H1 (cell line): Measurements from ENCODE around the gene ARID1B. TPM values are rescaled to one million over a fixed set of nuclear protein-coding genes. Genes with fewer than 3 reads are reported as not detected.

Experiments used
- CTCF ChIA-PET: fragments of 300-600 bp; sonication (Branson Sonifier 250); formaldehyde crosslinking; loops from one replicate; lab custom pipeline; 2021; ENCODE audit not compliant: partially characterized antibody; lab: Charles Lee
- POLR2A ChIA-PET: fragments of 300-600 bp; sonication (Branson Sonifier 250); formaldehyde crosslinking; loops from one replicate; lab custom pipeline; 2021; ENCODE audit warnings: inconsistent platforms; ENCODE audit not compliant: partially characterized antibody; lab: Charles Lee
- DNase-seq, 2 experiments: peaks; one replicate each; pipeline versions ENCODE4 v3.0.0 to v3.0.0-alpha.2; 2010 to 2022; ENCODE audit warnings: low spot score in 2 of 2, low read depth in 1 of 2, mixed read lengths in 1 of 2
- FAIRE-seq: peaks from 2 replicates; lab custom pipeline; 2011; peaks lifted over from hg19 to GRCh38; lab: Jason Lieb, UNC
- H2AFZ ChIP-seq: 2 replicates; pipeline ENCODE4 v1.8.1; 2012; ENCODE audit warnings: low read length, inconsistent platforms
- H2AK5ac ChIP-seq: 2 replicates; pipeline ENCODE4 v1.6.1; 2013; ENCODE audit warnings: low read depth, low read length
- H2BK120ac ChIP-seq: replicated peaks from 2 replicates; pipeline ENCODE3; 2013; ENCODE audit warnings: low read depth, low read length, inconsistent platforms
- H2BK12ac ChIP-seq: 2 replicates; pipeline ENCODE4 v1.6.1; 2013; ENCODE audit warnings: low read depth, low read length
- H2BK15ac ChIP-seq: 2 replicates; pipeline ENCODE4 v1.6.1; 2013; ENCODE audit warnings: low read length
- H2BK20ac ChIP-seq: 2 replicates; pipeline ENCODE4 v1.6.1; 2013; ENCODE audit warnings: low read length
- H2BK5ac ChIP-seq: 2 replicates; pipeline ENCODE4 v1.6.1; 2013; ENCODE audit warnings: low read depth, low read length
- H3K14ac ChIP-seq: 2 replicates; pipeline ENCODE4 v1.6.1; 2013; ENCODE audit warnings: inconsistent platforms; ENCODE audit not compliant: insufficient read length
- H3K18ac ChIP-seq: 2 replicates; pipeline ENCODE4 v1.6.1; 2013; ENCODE audit warnings: low read length; ENCODE audit errors: extremely low read depth
- H3K23ac ChIP-seq: 2 replicates; pipeline ENCODE4 v1.6.1; 2013; ENCODE audit warnings: inconsistent platforms; ENCODE audit not compliant: insufficient read length
- H3K23me2 ChIP-seq: 2 replicates; pipeline ENCODE4 v1.6.1; 2013; ENCODE audit warnings: low read depth, low read length
- H3K27ac ChIP-seq: 2 replicates; pipeline ENCODE4 v1.6.1; 2011; ENCODE audit warnings: low read depth, low read length, inconsistent platforms
- H3K27me3 ChIP-seq, 4 experiments: replicated peaks in 1 of 4; 1 replicate in 1 of 4; 2 replicates in 3 of 4; pipeline versions ENCODE4 v1.6.1 to v1.8.1; 2011 to 2013; ENCODE audit warnings: low read length in 3 of 4, mild to moderate bottlenecking in 3 of 4, inconsistent platforms in 2 of 4, mixed read lengths in 2 of 4, moderate library complexity in 1 of 4; ENCODE audit not compliant: control insufficient read depth in 3 of 4, insufficient read depth in 3 of 4; ENCODE audit errors: extremely low read depth in 1 of 4
- H3K36me3 ChIP-seq, 4 experiments: 2 replicates each; pipeline versions ENCODE4 v1.6.1 to v1.8.1; 2011 to 2013; ENCODE audit warnings: mild to moderate bottlenecking in 4 of 4, low read length in 3 of 4, moderate library complexity in 2 of 4, control low read depth in 1 of 4, inconsistent platforms in 1 of 4; ENCODE audit not compliant: insufficient read depth in 4 of 4, control insufficient read depth in 2 of 4
- H3K4ac ChIP-seq: replicated peaks from 2 replicates; pipeline ENCODE3; 2013; ENCODE audit warnings: low read length, low read depth, mixed read lengths, inconsistent platforms; ENCODE audit not compliant: insufficient read length
- H3K4me1 ChIP-seq, 4 experiments: replicated peaks in 1 of 4; 1 replicate in 1 of 4; 2 replicates in 3 of 4; pipeline versions ENCODE4 v1.6.1 to v1.8.1; 2011 to 2013; ENCODE audit warnings: low read length in 3 of 4, inconsistent platforms in 2 of 4, mixed read lengths in 1 of 4; ENCODE audit not compliant: insufficient read depth in 4 of 4, control insufficient read depth in 3 of 4
- H3K4me2 ChIP-seq, 2 experiments: 2 replicates each; pipeline versions ENCODE4 v1.6.1 to v1.8.1; 2011 to 2013; ENCODE audit warnings: low read depth in 2 of 2, low read length in 2 of 2, control low read depth in 1 of 2, inconsistent platforms in 1 of 2, mild to moderate bottlenecking in 1 of 2; ENCODE audit not compliant: insufficient read depth in 1 of 2
- H3K4me3 ChIP-seq, 4 experiments: fragments of 200-600, 300-600 bp in 1 of 4; sonication (generic), shearing (Covaris generic), sonication (Bioruptor Twin) in 1 of 4; 2 replicates each; pipeline versions ENCODE4 v1.5.1 to v1.8.1; 2011 to 2016; ENCODE audit warnings: low read length in 4 of 4, low read depth in 3 of 4, control low read depth in 2 of 4, inconsistent platforms in 2 of 4, mild to moderate bottlenecking in 2 of 4, mixed read lengths in 1 of 4, moderate library complexity in 1 of 4; ENCODE audit not compliant: insufficient read depth in 2 of 4; ENCODE audit errors: extremely low read depth in 1 of 4
- H3K56ac ChIP-seq: replicated peaks from 2 replicates; pipeline ENCODE3; 2013; ENCODE audit warnings: low read depth, mild to moderate bottlenecking, mixed read lengths, low read length, inconsistent platforms; ENCODE audit not compliant: insufficient read length
- H3K79me1 ChIP-seq: 2 replicates; pipeline ENCODE4 v1.6.1; 2013; ENCODE audit warnings: low read depth, low read length, control low read depth
- H3K79me2 ChIP-seq, 2 experiments: 2 replicates each; pipeline versions ENCODE4 v1.6.1 to v1.8.1; 2012 to 2013; ENCODE audit warnings: low read length in 2 of 2, mild to moderate bottlenecking in 2 of 2, inconsistent platforms in 1 of 2; ENCODE audit not compliant: insufficient read depth in 2 of 2, control insufficient read depth in 1 of 2
- H3K9ac ChIP-seq, 4 experiments: replicated peaks in 1 of 4; 1 replicate in 1 of 4; 2 replicates in 3 of 4; pipeline versions ENCODE4 v1.6.1 to v1.8.1; 2011 to 2013; ENCODE audit warnings: low read depth in 3 of 4, low read length in 3 of 4, control low read depth in 2 of 4, mild to moderate bottlenecking in 2 of 4, moderate library complexity in 2 of 4, inconsistent platforms in 1 of 4; ENCODE audit errors: extremely low read depth in 1 of 4
- H3K9me3 ChIP-seq, 2 experiments: 2 replicates each; pipeline versions ENCODE4 v1.6.1 to v1.8.1; 2012 to 2013; ENCODE audit warnings: mild to moderate bottlenecking in 2 of 2, moderate library complexity in 2 of 2, control low read depth in 1 of 2, inconsistent platforms in 1 of 2, low read depth in 1 of 2, low read length in 1 of 2, mixed read lengths in 1 of 2; ENCODE audit not compliant: insufficient read depth in 2 of 2
- H4K20me1 ChIP-seq, 2 experiments: replicated peaks in 1 of 2; 2 replicates each; pipeline versions ENCODE3 to v1.8.1; 2011 to 2013; ENCODE audit warnings: inconsistent platforms in 2 of 2, low read length in 2 of 2, mild to moderate bottlenecking in 1 of 2; ENCODE audit not compliant: insufficient read depth in 2 of 2, control insufficient read depth in 1 of 2
- H4K5ac ChIP-seq: 2 replicates; pipeline ENCODE4 v1.6.1; 2013; ENCODE audit warnings: low read length, low read depth, mixed read lengths, inconsistent platforms; ENCODE audit not compliant: insufficient read length
- H4K8ac ChIP-seq: 2 replicates; pipeline ENCODE4 v1.8.0; 2013; ENCODE audit warnings: mild to moderate bottlenecking, moderate library complexity, low read length, inconsistent platforms; ENCODE audit not compliant: insufficient read depth; ENCODE audit errors: extremely low read depth
- H4K91ac ChIP-seq: replicated peaks from 2 replicates; pipeline ENCODE3; 2013; ENCODE audit warnings: low read length, mixed read lengths, inconsistent platforms; ENCODE audit not compliant: insufficient read length
- ASH2L ChIP-seq: fragments of 200-600, 300-600 bp; sonication (generic); IDR thresholded peaks from one replicate; pipeline ENCODE4 v1.7.1; 2017; ENCODE audit warnings: low read length
- ATF3 ChIP-seq: IDR thresholded peaks from 2 replicates; pipeline ENCODE4 v1.6.1; 2011; ENCODE audit warnings: low read depth, mild to moderate bottlenecking, low read length; ENCODE audit not compliant: insufficient read depth
- BACH1 ChIP-seq: IDR thresholded peaks from 2 replicates; pipeline ENCODE4 v1.6.1; 2012; ENCODE audit warnings: low read length, improper control_type of control experiment
- CHD1 ChIP-seq: IDR thresholded peaks from 2 replicates; pipeline ENCODE4 v1.6.1; 2012; ENCODE audit warnings: low read depth, low read length, improper control_type of control experiment
- CHD2 ChIP-seq: IDR thresholded peaks from 2 replicates; pipeline ENCODE4 v1.6.1; 2012; ENCODE audit warnings: low read length, improper control_type of control experiment
- CREB1 ChIP-seq: IDR thresholded peaks from 2 replicates; pipeline ENCODE4 v1.6.1; 2012; ENCODE audit warnings: inconsistent platforms
- CTBP2 ChIP-seq: IDR thresholded peaks from 2 replicates; pipeline ENCODE4 v1.7.0; 2011; ENCODE audit warnings: borderline replicate concordance, mild to moderate bottlenecking, moderate library complexity, mixed read lengths, low read length; ENCODE audit not compliant: insufficient read depth, insufficient read length
- EZH2 ChIP-seq: fragments of 200-600 bp; sonication (generic); IDR thresholded peaks from 2 replicates; pipeline ENCODE4 v1.7.1; 2012; ENCODE audit warnings: low read depth, mild to moderate bottlenecking, moderate library complexity, low read length, inconsistent platforms; ENCODE audit not compliant: severe bottlenecking
- GTF2F1 ChIP-seq: IDR thresholded peaks from 2 replicates; pipeline ENCODE4 v1.6.1; 2012; ENCODE audit warnings: low read depth, low read length, improper control_type of control experiment, borderline replicate concordance
- MAFK ChIP-seq: IDR thresholded peaks from 2 replicates; pipeline ENCODE4 v1.6.1; 2012; ENCODE audit warnings: low read depth, mild to moderate bottlenecking, improper control_type of control experiment, low read length
- PHF8 ChIP-seq: fragments of 200-600 bp; sonication (generic); conservative IDR thresholded peaks from 2 replicates; pipeline ENCODE4 v1.7.1; 2012; ENCODE audit warnings: low read depth, mild to moderate bottlenecking, inconsistent platforms, low read length, moderate library complexity
- RXRA ChIP-seq: IDR thresholded peaks from 2 replicates; pipeline ENCODE4 v1.6.1; 2011; ENCODE audit warnings: low read depth, mild to moderate bottlenecking, low read length, moderate library complexity; ENCODE audit not compliant: insufficient read depth
- SIN3A ChIP-seq, 2 experiments: IDR thresholded peaks in 1 of 2; conservative IDR thresholded peaks in 1 of 2; 2 replicates each; pipeline ENCODE4 v1.6.1; 2011 to 2012; ENCODE audit warnings: low read length in 2 of 2, improper control_type of control experiment in 1 of 2, low read depth in 1 of 2, mild to moderate bottlenecking in 1 of 2
- TCF12 ChIP-seq: IDR thresholded peaks from 2 replicates; pipeline ENCODE4 v1.6.1; 2011; ENCODE audit warnings: low read depth, mild to moderate bottlenecking, low read length
- WGBS, 2 experiments: shearing (Covaris generic) in 1 of 2; methylation state at CpG; one replicate each; pipeline versions ENCODE4 v1.1.6 to v1.1.7; 2013 to 2015; ENCODE audit warnings: low lambda C conversion rate in 2 of 2, mixed read lengths in 2 of 2, inconsistent platforms in 1 of 2, low coverage in 1 of 2, missing lambda C conversion rate in 1 of 2; ENCODE audit not compliant: insufficient replicate concordance in 2 of 2, insufficient coverage in 1 of 2, insufficient read length in 1 of 2; ENCODE audit errors: extremely low coverage in 1 of 2, missing lambda C conversion rate in 1 of 2; 5-methylcytosine and 5-hydroxymethylcytosine counted together
- polyA plus RNA-seq, 7 experiments: library from polyadenylated mRNA; depleted of rRNA in 3 of 7; stranded (reverse) in 5 of 7; unstranded in 2 of 7; fragments of >200 nt in 5 of 7; fragments of 200-250 nt in 2 of 7; gene quantifications; 1 replicate in 5 of 7; 2 replicates in 1 of 7; 4 replicates in 1 of 7; pipeline versions ENCODE4 v1.2.1 to v1.2.3, GENCODE V29; 2011 to 2013; ENCODE audit warnings: missing spikeins in 2 of 7, mixed read lengths in 2 of 7
- total RNA-seq: library from RNA; stranded (reverse); fragmentation: NEBNext Ultra II Directional; extraction: Animal tissue kit (Norgen Biotek cat#: 25700); gene quantifications from 2 replicates; pipeline ENCODE4 v1.2.1, GENCODE V29; 2021

Gene ARID1B
- total and polyA plus RNA-seq, 2 of the 8 experiments (the other 6 are each of a cell fraction or from before 2014, with no cell fraction given) = 24.3 to 70.3 TPM

- H4K91ac ChIP-seq = no peak overlapping the region
- H2BK5ac ChIP-seq = no peak overlapping the region
- no peak overlapping the region for H4K8ac ChIP-seq
- ChIA-PET CTCF (interaction anchor here (0.6 to 2.7 kb wide), 6 partner anchors 10 to 1589 kb away, joined by 3 to 11 read pairs (median 4); no protein-coding TSS in a partner anchor), POLR2A (interaction anchor here (1.4 kb wide), 1 partner anchor 9 kb away, joined by 4 read pairs; no protein-coding TSS in a partner anchor)
- no peaks in the 10 kb centered on the region for H3K27me3 ChIP-seq
- FAIRE-seq (no peak), DNase-seq (no peak)
- H2BK12ac ChIP-seq = no peak overlapping the region
- H2BK120ac ChIP-seq = no peak overlapping the region
- H3K27ac ChIP-seq = no peak overlapping the region
- no peak overlapping the region for H2AFZ ChIP-seq
- H3K18ac ChIP-seq = no peak overlapping the region
- no peak overlapping the region for H2BK15ac ChIP-seq
- H3K9ac ChIP-seq = no peak overlapping the region
- H3K4me3 ChIP-seq = no peak overlapping the region
- H3K4me1 ChIP-seq = peaks cover 0 to 4% (median 1%) of the 10 kb centered on the region in 4 experiments; a peak in 2 of 7 replicates
- no peak overlapping the region for H2BK20ac ChIP-seq
- H4K5ac ChIP-seq = no peak overlapping the region
- H3K4me2 ChIP-seq = no peak overlapping the region
- H3K36me3 ChIP-seq = no peaks in the 10 kb centered on the region; a peak in 1 of 8 replicates
- H3K4ac ChIP-seq = no peak overlapping the region
- H3K23me2 ChIP-seq = no peaks in the 10 kb centered on the region
- WGBS, 2 experiments = 95% methylated on average over 5 of the region's 6 CpGs; no CpG with 5 or more reads in 1 of the 2 experiments
- no peak overlapping the region for H3K14ac ChIP-seq
- no peak overlapping the region for H2AK5ac ChIP-seq
- no peak overlapping the region for H3K23ac ChIP-seq
- no peaks in the 10 kb centered on the region for H3K79me2 ChIP-seq
- no peaks in the 10 kb centered on the region for H3K79me1 ChIP-seq
- no peaks in the 10 kb centered on the region for H3K9me3 ChIP-seq
- H3K56ac ChIP-seq = no peak overlapping the region
- peaks cover 0 to 1% of the 10 kb centered on the region in 2 experiments for H4K20me1 ChIP-seq
- TF ChIP-seq GTF2F1 = no peak
- TF ChIP-seq CHD1 = no peak
- TF ChIP-seq ATF3 = no peak
- TF ChIP-seq TCF12 = no peak
- no peak for TF ChIP-seq PHF8
- TF ChIP-seq RXRA = no peak
- no peak for TF ChIP-seq BACH1
- TF ChIP-seq ASH2L = no peak
- no peak for TF ChIP-seq CREB1
- TF ChIP-seq MAFK = no peak
- TF ChIP-seq CHD2 = no peak
- no peak for TF ChIP-seq CTBP2
- no peak for TF ChIP-seq SIN3A (conservative IDR thresholded peaks at IDR 0.05 in 1 of 2, IDR thresholded peaks at IDR 0.05 in 1 of 2; ENCODE audit: low read depth in 1 of 2, low read length in 2 of 2)
- no peak for TF ChIP-seq EZH2
Measured at GRCh38 chr6:157123234-157123633, 346.1 kb downstream of the ARID1B start.
